Measurements from ENCODE around the gene ASCL3.
"Not testable (repeated sequence)": the region's sequence is repeated elsewhere in the genome, so short reads cannot be mapped to it uniquely, and the experiment has no call there.

The ASCL3 gene

DNA sequence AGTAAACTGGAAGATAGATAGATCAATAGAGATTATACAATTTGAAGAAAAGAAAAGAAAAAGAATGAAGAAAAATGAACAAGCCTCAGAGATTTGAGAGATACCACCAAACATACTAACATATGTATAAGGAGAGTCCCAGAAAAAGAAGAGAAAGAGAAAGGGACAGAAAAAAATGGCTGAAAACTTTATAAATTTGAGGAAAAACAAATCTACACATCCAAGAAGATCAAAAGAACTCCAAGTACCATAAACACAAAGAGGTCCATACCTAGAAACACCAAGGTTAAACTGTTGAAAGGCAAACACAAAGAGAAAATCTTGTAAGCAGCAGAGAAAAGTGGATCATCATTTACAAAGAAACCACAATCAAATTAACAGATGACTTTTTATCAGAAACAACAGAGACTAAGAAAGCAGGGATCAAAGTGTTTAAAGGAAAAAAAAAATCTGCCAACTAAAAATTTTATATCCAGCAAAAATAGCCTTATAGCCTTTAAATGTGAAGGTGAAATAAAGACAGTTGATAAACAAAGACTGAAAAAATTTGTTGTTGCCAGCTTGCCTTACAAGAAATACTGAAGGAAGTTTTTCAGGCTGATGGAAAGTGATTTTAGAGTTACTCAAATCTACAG, 43.6 kb downstream of the ASCL3 start:
- Histone ChIP-seq H3K4me1 (ENCODE audit: control insufficient read depth, low read length) (no peaks in the 10 kb centered on the region), H3K27me3 (ENCODE audit: control insufficient read depth, low read length) (no peaks in the 10 kb centered on the region), H3K4me2 (ENCODE audit: low read length) (no peak overlapping the region), H3K79me2 (ENCODE audit: control insufficient read depth, low read length) (no peaks in the 10 kb centered on the region), H4K20me1 (ENCODE audit: control insufficient read depth, insufficient read depth, low read depth, low read length) (no peaks in the 10 kb centered on the region), H3K9me3 (ENCODE audit: control insufficient read depth, insufficient read depth, low read length) (peaks cover 16% of the 10 kb centered on the region; the same call in 1 of the 2 replicates), H3K27ac (ENCODE audit: low read depth, low read length) (no peak overlapping the region), H3F3A (ENCODE audit: control insufficient read depth, insufficient read depth) (no peaks in the 10 kb centered on the region), H3K9me2 (replicated peaks; ENCODE audit: control insufficient read depth, low read length) (no peaks in the 10 kb centered on the region), H3K36me3 (ENCODE audit: control insufficient read depth, low read length) (no peaks in the 10 kb centered on the region), H3K4me3 (ENCODE audit: low read length) (no peak overlapping the region)
- TF ChIP-seq, protein P1, sequence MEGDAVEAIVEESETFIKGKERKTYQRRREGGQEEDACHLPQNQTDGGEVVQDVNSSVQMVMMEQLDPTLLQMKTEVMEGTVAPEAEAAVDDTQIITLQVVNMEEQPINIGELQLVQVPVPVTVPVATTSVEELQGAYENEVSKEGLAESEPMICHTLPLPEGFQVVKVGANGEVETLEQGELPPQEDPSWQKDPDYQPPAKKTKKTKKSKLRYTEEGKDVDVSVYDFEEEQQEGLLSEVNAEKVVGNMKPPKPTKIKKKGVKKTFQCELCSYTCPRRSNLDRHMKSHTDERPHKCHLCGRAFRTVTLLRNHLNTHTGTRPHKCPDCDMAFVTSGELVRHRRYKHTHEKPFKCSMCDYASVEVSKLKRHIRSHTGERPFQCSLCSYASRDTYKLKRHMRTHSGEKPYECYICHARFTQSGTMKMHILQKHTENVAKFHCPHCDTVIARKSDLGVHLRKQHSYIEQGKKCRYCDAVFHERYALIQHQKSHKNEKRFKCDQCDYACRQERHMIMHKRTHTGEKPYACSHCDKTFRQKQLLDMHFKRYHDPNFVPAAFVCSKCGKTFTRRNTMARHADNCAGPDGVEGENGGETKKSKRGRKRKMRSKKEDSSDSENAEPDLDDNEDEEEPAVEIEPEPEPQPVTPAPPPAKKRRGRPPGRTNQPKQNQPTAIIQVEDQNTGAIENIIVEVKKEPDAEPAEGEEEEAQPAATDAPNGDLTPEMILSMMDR (IDR thresholded peaks at IDR 0.05; ENCODE audit: low read depth, low read length, poor library complexity, severe bottlenecking): no peak
- no peak for TF ChIP-seq EZH2phosphoT487 (IDR thresholded peaks at IDR 0.05; ENCODE audit: borderline replicate concordance, low read length)

GRCh38 chr11:8891185-8891584, 51.6 kb downstream of the ASCL3 start:
- not testable (repeated sequence) for H3K27ac ChIP-seq (ENCODE audit: low read depth, low read length); H3K4me2 ChIP-seq (ENCODE audit: low read length); H3K27me3 ChIP-seq (ENCODE audit: control insufficient read depth, low read length); H3K79me2 ChIP-seq (ENCODE audit: control insufficient read depth, low read length); H3K4me1 ChIP-seq (ENCODE audit: control insufficient read depth, low read length); H3K36me3 ChIP-seq (ENCODE audit: control insufficient read depth, low read length); H3F3A ChIP-seq (ENCODE audit: control insufficient read depth, insufficient read depth); H3K9me2 ChIP-seq (replicated peaks; ENCODE audit: control insufficient read depth, low read length); H4K20me1 ChIP-seq (ENCODE audit: control insufficient read depth, insufficient read depth, low read depth, low read length); H3K9me3 ChIP-seq (ENCODE audit: control insufficient read depth, insufficient read depth, low read length); H3K4me3 ChIP-seq (ENCODE audit: low read length)
